ENCODE data around the gene ACAT1.
A peak's percentile ranks its signal among the peaks of the same experiment; 100 is the strongest.

ACAT1 gene

GRCh38 chr11:108122166-108122628, 830 bp downstream of the ACAT1 start:
- Histone ChIP-seq H2AFZ (ENCODE audit: insufficient read depth, low read length, poor library complexity) (no peak overlapping the region), H2BK120ac (ENCODE audit: insufficient read depth, low read length, poor library complexity) (no peak overlapping the region), H3K18ac (ENCODE audit: low read length) (no peak overlapping the region), H3K4me2 (ENCODE audit: low read length) (no peak overlapping the region), H3K14ac (ENCODE audit: low read length) (no peak overlapping the region), H3K27ac (ENCODE audit: low read depth, low read length) (no peak overlapping the region), H3K23ac (ENCODE audit: low read length) (no peak overlapping the region), H2AK5ac (ENCODE audit: low read length) (no peak overlapping the region), H2BK12ac (ENCODE audit: low read length) (no peak overlapping the region), H4K91ac (ENCODE audit: low read depth, low read length) (no peak overlapping the region), H3K4me1 (ENCODE audit: control insufficient read depth in 1 of 2, insufficient read depth in 2 of 2, low read length in 2 of 2) (peaks cover 0 to 2% of the 10 kb centered on the region in 2 experiments), H3K79me1 (ENCODE audit: low read length) (peaks cover 3% of the 10 kb centered on the region), H3K36me3 (ENCODE audit: control insufficient read depth in 1 of 2, insufficient read depth in 2 of 2, low read length in 2 of 2) (no peaks in the 10 kb centered on the region), H3K79me2 (ENCODE audit: control insufficient read depth, insufficient read depth, low read length, poor library complexity) (no peaks in the 10 kb centered on the region), H4K12ac (ENCODE audit: low read depth, low read length) (no peak overlapping the region), H3K9ac (ENCODE audit: low read length) (no peak overlapping the region), H3K4me3 (ENCODE audit: low read depth, low read length) (no peak overlapping the region), H2BK5ac (ENCODE audit: low read depth, low read length, poor library complexity) (no peak overlapping the region), H3K4ac (ENCODE audit: low read depth, low read length) (no peak overlapping the region), H3K27me3 (ENCODE audit: insufficient read depth, low read length) (no peaks in the 10 kb centered on the region), H3K9me3 (ENCODE audit: insufficient read depth, low read depth, low read length) (no peaks in the 10 kb centered on the region), H4K8ac (ENCODE audit: low read depth, low read length) (no peak overlapping the region)
- no peak for DNase-seq
- no CpG with 5 or more reads among the region's 9 CpGs for WGBS (ENCODE audit: extremely low coverage, insufficient coverage, insufficient read length)

DNA sequence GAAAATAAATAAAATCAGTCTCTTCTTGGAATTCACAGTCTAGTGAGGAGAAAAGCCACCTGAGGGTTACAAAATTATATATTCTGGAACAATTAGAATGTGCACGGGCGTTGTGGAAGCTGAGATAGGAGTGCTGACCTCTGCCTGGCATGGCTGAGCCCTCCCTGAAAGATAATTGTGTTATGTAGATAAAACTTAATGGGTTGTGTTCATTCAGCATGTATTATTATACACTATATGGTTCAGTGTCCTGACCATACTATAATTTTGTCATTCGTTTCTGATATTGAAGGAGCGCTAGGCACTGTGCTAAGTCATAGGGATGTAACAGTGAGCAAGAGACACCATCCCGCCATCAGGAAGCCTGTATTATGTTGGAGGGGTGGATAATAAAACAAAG, 3.7 kb downstream of the ACAT1 start:
- no CpG with 5 or more reads among the region's 5 CpGs for WGBS (ENCODE audit: extremely low coverage, insufficient coverage, insufficient read length)

GRCh38 chr11:108128772-108129171, 7.4 kb downstream of the ACAT1 start:
- H3K14ac ChIP-seq (ENCODE audit: low read length) = no peak overlapping the region
- no peak overlapping the region for H3K4me2 ChIP-seq (ENCODE audit: low read length)
- no peak overlapping the region for H2AK5ac ChIP-seq (ENCODE audit: low read length)
- no peak for DNase-seq
- H4K12ac ChIP-seq (ENCODE audit: low read depth, low read length) = no peak overlapping the region
- H3K18ac ChIP-seq (ENCODE audit: low read length) = no peak overlapping the region
- H2BK120ac ChIP-seq (ENCODE audit: insufficient read depth, low read length, poor library complexity) = no peak overlapping the region
- H3K79me1 ChIP-seq (ENCODE audit: low read length) = no peaks in the 10 kb centered on the region
- H3K79me2 ChIP-seq (ENCODE audit: control insufficient read depth, insufficient read depth, low read length, poor library complexity) = no peaks in the 10 kb centered on the region
- H3K27me3 ChIP-seq (ENCODE audit: insufficient read depth, low read length) = no peaks in the 10 kb centered on the region
- WGBS (ENCODE audit: extremely low coverage, insufficient coverage, insufficient read length) = no CpG with 5 or more reads among the region's 2 CpGs
- H2BK12ac ChIP-seq (ENCODE audit: low read length) = no peak overlapping the region
- no peak overlapping the region for H4K8ac ChIP-seq (ENCODE audit: low read depth, low read length)
- no peak overlapping the region for H3K23ac ChIP-seq (ENCODE audit: low read length)
- no peak overlapping the region for H3K27ac ChIP-seq (ENCODE audit: low read depth, low read length)
- no peaks in the 10 kb centered on the region for H3K36me3 ChIP-seq (ENCODE audit: control insufficient read depth in 1 of 2, insufficient read depth in 2 of 2, low read length in 2 of 2)
- H2AFZ ChIP-seq (ENCODE audit: insufficient read depth, low read length, poor library complexity) = no peak overlapping the region
- H3K9me3 ChIP-seq (ENCODE audit: insufficient read depth, low read depth, low read length) = no peaks in the 10 kb centered on the region
- no peak overlapping the region for H3K4ac ChIP-seq (ENCODE audit: low read depth, low read length)
- no peak overlapping the region for H3K9ac ChIP-seq (ENCODE audit: low read length)
- H3K4me3 ChIP-seq (ENCODE audit: low read depth, low read length) = no peak overlapping the region
- peaks cover 0 to 2% of the 10 kb centered on the region in 2 experiments for H3K4me1 ChIP-seq (ENCODE audit: control insufficient read depth in 1 of 2, insufficient read depth in 2 of 2, low read length in 2 of 2)
- H4K91ac ChIP-seq (ENCODE audit: low read depth, low read length) = no peak overlapping the region
- H2BK5ac ChIP-seq (ENCODE audit: low read depth, low read length, poor library complexity) = no peak overlapping the region

More for the DNA sequence above, 3.7 kb downstream of the ACAT1 start:
- Histone ChIP-seq H4K91ac (ENCODE audit: low read depth, low read length) (no peak overlapping the region), H3K23ac (ENCODE audit: low read length) (no peak overlapping the region), H3K4me1 (ENCODE audit: control insufficient read depth in 1 of 2, insufficient read depth in 2 of 2, low read length in 2 of 2) (peaks cover 0 to 2% of the 10 kb centered on the region in 2 experiments), H3K4ac (ENCODE audit: low read depth, low read length) (no peak overlapping the region), H3K27me3 (ENCODE audit: insufficient read depth, low read length) (no peaks in the 10 kb centered on the region), H3K27ac (ENCODE audit: low read depth, low read length) (no peak overlapping the region), H3K4me3 (ENCODE audit: low read depth, low read length) (no peak overlapping the region), H3K79me1 (ENCODE audit: low read length) (peaks cover 3% of the 10 kb centered on the region), H2AFZ (ENCODE audit: insufficient read depth, low read length, poor library complexity) (no peak overlapping the region), H2BK12ac (ENCODE audit: low read length) (no peak overlapping the region), H4K12ac (ENCODE audit: low read depth, low read length) (no peak overlapping the region), H3K18ac (ENCODE audit: low read length) (no peak overlapping the region), H3K14ac (ENCODE audit: low read length) (no peak overlapping the region), H2AK5ac (ENCODE audit: low read length) (no peak overlapping the region), H3K9me3 (ENCODE audit: insufficient read depth, low read depth, low read length) (no peaks in the 10 kb centered on the region), H2BK5ac (ENCODE audit: low read depth, low read length, poor library complexity) (no peak overlapping the region), H3K9ac (ENCODE audit: low read length) (no peak overlapping the region), H2BK120ac (ENCODE audit: insufficient read depth, low read length, poor library complexity) (no peak overlapping the region), H3K4me2 (ENCODE audit: low read length) (no peak overlapping the region), H4K8ac (ENCODE audit: low read depth, low read length) (no peak overlapping the region), H3K36me3 (ENCODE audit: control insufficient read depth in 1 of 2, insufficient read depth in 2 of 2, low read length in 2 of 2) (no peaks in the 10 kb centered on the region), H3K79me2 (ENCODE audit: control insufficient read depth, insufficient read depth, low read length, poor library complexity) (no peaks in the 10 kb centered on the region)
- no peak for DNase-seq

DNA sequence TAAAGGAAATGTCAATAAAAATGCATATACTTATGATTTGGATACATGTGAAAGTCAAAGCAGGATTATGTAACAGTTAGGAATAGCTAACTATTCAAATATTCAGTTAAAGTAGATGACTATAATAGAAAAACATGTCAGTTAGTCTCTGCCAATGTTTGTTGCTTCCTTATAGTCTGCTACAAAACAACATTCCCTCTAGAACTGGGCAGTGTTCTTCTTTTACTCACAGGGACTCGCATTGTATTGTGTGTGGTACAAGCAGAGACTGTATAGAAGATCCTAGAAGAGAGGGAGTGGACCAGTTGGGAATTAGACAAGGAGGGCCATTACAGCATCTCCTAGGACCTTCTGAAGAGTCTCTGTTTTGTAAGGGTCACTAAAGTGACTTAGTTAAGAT, 10.6 kb downstream of the ACAT1 start:
- Histone ChIP-seq H4K91ac (ENCODE audit: low read depth, low read length) (no peak overlapping the region), H2BK5ac (ENCODE audit: low read depth, low read length, poor library complexity) (no peak overlapping the region), H4K8ac (ENCODE audit: low read depth, low read length) (no peak overlapping the region), H2AK5ac (ENCODE audit: low read length) (no peak overlapping the region), H2BK120ac (ENCODE audit: insufficient read depth, low read length, poor library complexity) (no peak overlapping the region), H2AFZ (ENCODE audit: insufficient read depth, low read length, poor library complexity) (no peak overlapping the region), H3K27ac (ENCODE audit: low read depth, low read length) (no peak overlapping the region), H3K9me3 (ENCODE audit: insufficient read depth, low read depth, low read length) (no peaks in the 10 kb centered on the region), H3K9ac (ENCODE audit: low read length) (no peak overlapping the region), H3K18ac (ENCODE audit: low read length) (no peak overlapping the region), H3K4me3 (ENCODE audit: low read depth, low read length) (no peak overlapping the region), H3K27me3 (ENCODE audit: insufficient read depth, low read length) (no peaks in the 10 kb centered on the region), H3K36me3 (ENCODE audit: control insufficient read depth in 1 of 2, insufficient read depth in 2 of 2, low read length in 2 of 2) (peaks cover 0 to 3% of the 10 kb centered on the region in 2 experiments), H3K4me1 (ENCODE audit: control insufficient read depth in 1 of 2, insufficient read depth in 2 of 2, low read length in 2 of 2) (no peaks in the 10 kb centered on the region), H3K23ac (ENCODE audit: low read length) (no peak overlapping the region), H4K12ac (ENCODE audit: low read depth, low read length) (no peak overlapping the region), H2BK12ac (ENCODE audit: low read length) (no peak overlapping the region), H3K14ac (ENCODE audit: low read length) (no peak overlapping the region), H3K4me2 (ENCODE audit: low read length) (no peak overlapping the region), H3K4ac (ENCODE audit: low read depth, low read length) (no peak overlapping the region), H3K79me1 (ENCODE audit: low read length) (no peaks in the 10 kb centered on the region), H3K79me2 (ENCODE audit: control insufficient read depth, insufficient read depth, low read length, poor library complexity) (no peaks in the 10 kb centered on the region)
- WGBS (ENCODE audit: extremely low coverage, insufficient coverage, insufficient read length) = no CpG with 5 or more reads among the region's 1 CpG
- DNase-seq = peak in 1 of 2 donors; percentile 16
